ENCODE data around the gene KLK2.

The KLK2 gene

DNA sequence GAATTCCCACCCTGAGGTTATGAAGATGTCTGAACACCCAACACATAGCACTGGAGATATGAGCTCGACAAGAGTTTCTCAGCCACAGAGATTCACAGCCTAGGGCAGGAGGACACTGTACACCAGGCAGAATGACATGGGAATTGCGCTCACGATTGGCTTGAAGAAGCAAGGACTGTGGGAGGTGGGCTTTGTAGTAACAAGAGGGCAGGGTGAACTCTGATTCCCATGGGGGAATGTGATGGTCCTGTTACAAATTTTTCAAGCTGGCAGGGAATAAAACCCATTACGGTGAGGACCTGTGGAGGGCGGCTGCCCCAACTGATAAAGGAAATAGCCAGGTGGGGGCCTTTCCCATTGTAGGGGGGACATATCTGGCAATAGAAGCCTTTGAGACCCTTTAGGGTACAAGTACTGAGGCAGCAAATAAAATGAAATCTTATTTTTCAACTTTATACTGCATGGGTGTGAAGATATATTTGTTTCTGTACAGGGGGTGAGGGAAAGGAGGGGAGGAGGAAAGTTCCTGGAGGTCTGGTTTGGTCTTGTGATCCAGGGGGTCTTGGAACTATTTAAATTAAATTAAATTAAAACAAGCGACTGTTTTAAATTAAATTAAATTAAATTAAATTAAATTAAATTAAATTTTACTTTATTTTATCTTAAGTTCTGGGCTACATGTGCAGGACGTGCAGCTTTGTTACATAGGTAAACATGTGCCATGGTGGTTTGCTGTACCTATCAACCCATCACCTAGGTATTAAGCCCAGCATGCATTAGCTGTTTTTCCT is 11.5 kb upstream of the KLK2 start:
- no peak for TF ChIP-seq CTCF (conservative IDR thresholded peaks at IDR 0.05; ENCODE audit: low read depth, low read length)
- H3K4me3 ChIP-seq (ENCODE audit: low read length), result no peak overlapping the region
- DNase-seq (ENCODE audit: low read depth), result no peak

GRCh38 chr19:50869479-50869878 is 3.8 kb upstream of the KLK2 start:
- DNase-seq (ENCODE audit: low read depth), result no peak
- H3K4me3 ChIP-seq (ENCODE audit: low read length), result no peak overlapping the region
- TF ChIP-seq CTCF (conservative IDR thresholded peaks at IDR 0.05; ENCODE audit: low read depth, low read length), result no peak

DNA sequence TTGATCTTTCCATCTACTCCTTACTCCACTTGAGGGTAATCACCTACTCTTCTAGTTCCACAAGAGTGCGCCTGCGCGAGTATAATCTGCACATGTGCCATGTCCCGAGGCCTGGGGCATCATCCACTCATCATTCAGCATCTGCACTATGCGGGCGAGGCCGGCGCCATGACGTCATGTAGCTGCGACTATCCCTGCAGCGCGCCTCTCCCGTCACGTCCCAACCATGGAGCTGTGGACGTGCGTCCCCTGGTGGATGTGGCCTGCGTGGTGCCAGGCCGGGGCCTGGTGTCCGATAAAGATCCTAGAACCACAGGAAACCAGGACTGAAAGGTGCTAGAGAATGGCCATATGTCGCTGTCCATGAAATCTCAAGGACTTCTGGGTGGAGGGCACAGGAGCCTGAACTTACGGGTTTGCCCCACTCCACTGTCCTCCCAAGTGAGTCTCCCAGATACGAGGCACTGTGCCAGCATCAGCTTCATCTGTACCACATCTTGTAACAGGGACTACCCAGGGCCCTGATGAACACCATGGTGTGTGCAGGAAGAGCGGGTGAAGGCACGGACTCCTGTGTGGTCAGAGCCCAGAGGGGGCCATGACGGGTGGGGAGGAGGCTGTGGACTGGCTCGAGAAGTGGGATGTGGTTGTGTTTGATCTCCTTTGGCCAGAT is 2.7 kb upstream of the KLK2 start:
- no peak for TF ChIP-seq CTCF (conservative IDR thresholded peaks at IDR 0.05; ENCODE audit: low read depth, low read length)
- DNase-seq (ENCODE audit: low read depth), result no peak
- no peak overlapping the region for H3K4me3 ChIP-seq (ENCODE audit: low read length)

DNA sequence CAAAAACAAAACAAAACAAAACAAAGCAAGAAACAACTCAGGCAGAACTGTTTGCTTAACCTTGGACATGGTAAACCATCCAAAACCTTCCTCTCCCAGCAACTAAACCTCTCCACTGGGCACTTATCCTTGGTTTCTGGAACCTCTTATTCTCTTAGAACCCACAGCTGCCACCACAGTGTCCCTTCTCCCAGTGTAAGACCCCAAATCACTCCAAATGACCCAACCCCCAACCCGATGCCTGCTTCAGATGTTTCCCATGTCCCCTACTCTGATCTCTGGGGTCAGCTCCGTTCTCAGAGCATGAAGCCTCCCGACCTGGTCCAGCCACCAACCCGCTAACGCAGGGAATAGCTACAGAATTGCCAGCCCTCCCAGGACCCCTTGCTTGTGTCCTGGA is 972 bp downstream of the KLK2 start:
- no peak for DNase-seq (ENCODE audit: low read depth)
- TF ChIP-seq CTCF (conservative IDR thresholded peaks at IDR 0.05; ENCODE audit: low read depth, low read length), result no peak
- H3K4me3 ChIP-seq (ENCODE audit: low read length), result no peak overlapping the region

DNA sequence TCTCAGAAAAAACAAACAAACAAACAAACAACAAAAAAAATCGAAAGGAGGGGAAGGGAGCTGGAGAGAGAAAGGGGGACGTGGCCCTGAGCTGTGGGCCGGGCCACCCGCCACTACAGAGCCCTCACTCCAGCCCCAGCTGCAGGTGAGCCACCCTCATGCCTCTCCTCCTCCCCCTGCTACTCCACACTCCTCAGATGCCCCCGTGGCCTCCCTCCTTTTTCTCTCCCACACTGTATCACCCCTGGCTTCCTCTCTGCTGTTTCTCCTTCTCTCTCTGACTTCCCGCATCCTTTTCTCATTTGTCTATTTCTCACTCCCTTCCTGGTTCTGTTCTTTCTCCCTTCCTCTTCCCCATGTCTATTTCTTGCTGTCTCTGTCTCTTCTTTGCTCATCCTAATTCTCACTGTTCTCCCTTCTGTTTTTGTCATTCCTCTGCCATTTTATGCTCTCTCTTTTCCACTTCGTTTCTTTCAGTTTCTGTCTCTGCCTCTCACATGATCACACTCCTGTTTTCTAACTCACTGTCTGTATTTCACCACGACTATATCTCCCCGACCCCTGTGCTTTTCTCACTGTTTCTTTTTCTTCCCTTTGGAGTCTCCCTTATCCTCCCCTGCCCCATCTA is 2.7 kb downstream of the KLK2 start:
- DNase-seq (ENCODE audit: low read depth), result no peak
- H3K4me3 ChIP-seq (ENCODE audit: low read length), result no peak overlapping the region
- TF ChIP-seq CTCF (conservative IDR thresholded peaks at IDR 0.05; ENCODE audit: low read depth, low read length), result no peak

- DNase-seq (ENCODE audit: low read depth), result no peak
- H3K4me3 ChIP-seq (ENCODE audit: low read length), result no peak overlapping the region
- TF ChIP-seq CTCF (conservative IDR thresholded peaks at IDR 0.05; ENCODE audit: low read depth, low read length), result no peak
These were observed 3.2 kb downstream of the KLK2 start for GRCh38 chr19:50876456-50876855.
